GM13977 (cell line): Measurements from ENCODE around the gene SLC25A41.

Experiments
- DNase-seq: peaks from one replicate; pipeline ENCODE4 v3.0.0; 2012; ENCODE audit warnings: low spot score
- CTCF ChIP-seq: IDR thresholded peaks from 2 replicates; pipeline ENCODE4 v1.5.1; 2012; ENCODE audit warnings: mild to moderate bottlenecking, control low read depth; ENCODE audit not compliant: insufficient read depth; ENCODE audit errors: extremely low read depth, missing control alignments
- in situ Hi-C: fragments of 300-500 bp; cut with MboI; formaldehyde crosslinking; loops from one replicate; pipeline ENCODE4 v1.12.0; 2022; ENCODE audit warnings: low sequenced_read_pairs, low pct_unique_long_range_greater_than_20kb, mixed read lengths, inconsistent platforms; ENCODE audit not compliant: unreplicated experiment

Gene SLC25A41

GRCh38 chr19:6417713-6418561 is 15.6 kb downstream of the SLC25A41 start:
- in situ Hi-C loops: no loop called here
- peak; percentile 24 for TF ChIP-seq CTCF
- DNase-seq: no peak

- no peak for TF ChIP-seq CTCF
- peak; percentile 13 for DNase-seq
- in situ Hi-C loops: no loop called here
These were observed 16.7 kb downstream of the SLC25A41 start for GRCh38 chr19:6416658-6417405.

GRCh38 chr19:6415591-6416190 is 17.9 kb downstream of the SLC25A41 start:
- in situ Hi-C loops: no loop called here
- TF ChIP-seq CTCF: no peak
- peak; percentile 26 for DNase-seq

GRCh38 chr19:6414793-6415590 is 18.6 kb downstream of the SLC25A41 start:
- DNase-seq: peak; percentile 34
- TF ChIP-seq CTCF: no peak
- in situ Hi-C loops: no loop called here

- in situ Hi-C loops: no loop called here
- peak; percentile 14 for DNase-seq
- no peak for TF ChIP-seq CTCF
These were observed 19.6 kb downstream of the SLC25A41 start for GRCh38 chr19:6413721-6414643.
